ENCODE results near the gene RHBG.

DNA sequence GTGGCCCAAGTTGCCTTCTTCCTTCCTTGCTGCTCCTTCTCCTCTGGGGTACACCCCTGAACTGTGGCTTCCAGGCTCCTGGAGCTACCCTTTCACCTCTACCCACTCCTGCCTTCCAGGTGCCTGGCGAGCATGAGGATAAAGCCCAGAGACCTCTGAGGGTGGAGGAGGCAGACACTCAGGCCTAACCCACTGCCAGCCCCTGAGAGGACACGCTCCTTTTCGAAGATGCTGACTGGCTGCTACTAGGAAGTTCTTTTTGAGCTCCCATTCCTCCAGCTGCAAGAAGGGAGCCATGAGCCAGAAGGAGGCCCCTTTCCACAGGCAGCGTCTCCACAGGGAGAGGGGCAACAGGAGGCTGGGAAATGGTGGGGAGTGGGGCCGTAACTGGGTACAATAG is 15.6 kb downstream of the RHBG start:
- TF ChIP-seq, protein P1, sequence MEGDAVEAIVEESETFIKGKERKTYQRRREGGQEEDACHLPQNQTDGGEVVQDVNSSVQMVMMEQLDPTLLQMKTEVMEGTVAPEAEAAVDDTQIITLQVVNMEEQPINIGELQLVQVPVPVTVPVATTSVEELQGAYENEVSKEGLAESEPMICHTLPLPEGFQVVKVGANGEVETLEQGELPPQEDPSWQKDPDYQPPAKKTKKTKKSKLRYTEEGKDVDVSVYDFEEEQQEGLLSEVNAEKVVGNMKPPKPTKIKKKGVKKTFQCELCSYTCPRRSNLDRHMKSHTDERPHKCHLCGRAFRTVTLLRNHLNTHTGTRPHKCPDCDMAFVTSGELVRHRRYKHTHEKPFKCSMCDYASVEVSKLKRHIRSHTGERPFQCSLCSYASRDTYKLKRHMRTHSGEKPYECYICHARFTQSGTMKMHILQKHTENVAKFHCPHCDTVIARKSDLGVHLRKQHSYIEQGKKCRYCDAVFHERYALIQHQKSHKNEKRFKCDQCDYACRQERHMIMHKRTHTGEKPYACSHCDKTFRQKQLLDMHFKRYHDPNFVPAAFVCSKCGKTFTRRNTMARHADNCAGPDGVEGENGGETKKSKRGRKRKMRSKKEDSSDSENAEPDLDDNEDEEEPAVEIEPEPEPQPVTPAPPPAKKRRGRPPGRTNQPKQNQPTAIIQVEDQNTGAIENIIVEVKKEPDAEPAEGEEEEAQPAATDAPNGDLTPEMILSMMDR (conservative IDR thresholded peaks at IDR 0.05): no peak
- no peak for TF ChIP-seq EZH2 (IDR thresholded peaks at IDR 0.05; ENCODE audit: low read depth)
